ENCODE data around the gene PAIP2B. TPM values are rescaled to one million over a fixed set of nuclear protein-coding genes. Genes with fewer than 3 reads are reported as not detected.

PAIP2B gene
- total RNA-seq, 1 experiment from 2014 or later: 5.6 TPM

GRCh38 chr2:71253476-71253875 is 26.6 kb upstream of the PAIP2B start:
- H4K20me1 ChIP-seq (ENCODE audit: insufficient read depth, low read depth, low read length): no peaks in the 10 kb centered on the region
- H3K27ac ChIP-seq (ENCODE audit: low read length): no peak overlapping the region
- no peak overlapping the region for H3K4me2 ChIP-seq (ENCODE audit: low read depth, low read length, poor library complexity, severe bottlenecking)
- no peak overlapping the region for H2AFZ ChIP-seq (ENCODE audit: low read length)
- H3K9ac ChIP-seq (ENCODE audit: low read length): no peak overlapping the region
- H3K79me2 ChIP-seq (ENCODE audit: low read length): no peaks in the 10 kb centered on the region
- no peaks in the 10 kb centered on the region for H3K9me3 ChIP-seq (ENCODE audit: low read length)
- H3K9me2 ChIP-seq (replicated peaks; ENCODE audit: insufficient read depth, low read length): no peaks in the 10 kb centered on the region
- H3K36me3 ChIP-seq (ENCODE audit: insufficient read depth, low read length): no peaks in the 10 kb centered on the region
- no peaks in the 10 kb centered on the region for H3K27me3 ChIP-seq (ENCODE audit: low read length)
- H3K4me3 ChIP-seq (ENCODE audit: low read length): no peak overlapping the region
- no peak for DNase-seq
- H3K4me1 ChIP-seq (ENCODE audit: low read length): no peaks in the 10 kb centered on the region

GRCh38 chr2:71252862-71253261 is 26.0 kb upstream of the PAIP2B start:
- H3K27ac ChIP-seq (ENCODE audit: low read length): no peak overlapping the region
- no peak overlapping the region for H3K4me2 ChIP-seq (ENCODE audit: low read depth, low read length, poor library complexity, severe bottlenecking)
- H4K20me1 ChIP-seq (ENCODE audit: insufficient read depth, low read depth, low read length): no peaks in the 10 kb centered on the region
- H3K36me3 ChIP-seq (ENCODE audit: insufficient read depth, low read length): no peaks in the 10 kb centered on the region
- H3K4me3 ChIP-seq (ENCODE audit: low read length): no peak overlapping the region
- no peaks in the 10 kb centered on the region for H3K9me3 ChIP-seq (ENCODE audit: low read length)
- no peaks in the 10 kb centered on the region for H3K9me2 ChIP-seq (replicated peaks; ENCODE audit: insufficient read depth, low read length)
- no peaks in the 10 kb centered on the region for H3K27me3 ChIP-seq (ENCODE audit: low read length)
- H3K79me2 ChIP-seq (ENCODE audit: low read length): no peaks in the 10 kb centered on the region
- H2AFZ ChIP-seq (ENCODE audit: low read length): no peak overlapping the region
- DNase-seq: no peak
- H3K4me1 ChIP-seq (ENCODE audit: low read length): no peaks in the 10 kb centered on the region
- H3K9ac ChIP-seq (ENCODE audit: low read length): no peak overlapping the region

- Histone ChIP-seq H3K79me2 (ENCODE audit: low read length) (no peaks in the 10 kb centered on the region), H3K36me3 (ENCODE audit: insufficient read depth, low read length) (no peaks in the 10 kb centered on the region), H4K20me1 (ENCODE audit: insufficient read depth, low read depth, low read length) (no peaks in the 10 kb centered on the region), H2AFZ (ENCODE audit: low read length) (no peak overlapping the region), H3K9me3 (ENCODE audit: low read length) (no peaks in the 10 kb centered on the region), H3K27me3 (ENCODE audit: low read length) (no peaks in the 10 kb centered on the region), H3K9me2 (replicated peaks; ENCODE audit: insufficient read depth, low read length) (no peaks in the 10 kb centered on the region), H3K4me1 (ENCODE audit: low read length) (no peaks in the 10 kb centered on the region), H3K4me3 (ENCODE audit: low read length) (no peak overlapping the region), H3K27ac (ENCODE audit: low read length) (no peak overlapping the region), H3K4me2 (ENCODE audit: low read depth, low read length, poor library complexity, severe bottlenecking) (no peak overlapping the region), H3K9ac (ENCODE audit: low read length) (no peak overlapping the region)
- no peak for DNase-seq
Measured at GRCh38 chr2:71250935-71251334, 24.0 kb upstream of the PAIP2B start.

- Histone ChIP-seq H2AFZ (ENCODE audit: low read length) (no peak overlapping the region), H3K4me2 (ENCODE audit: low read depth, low read length, poor library complexity, severe bottlenecking) (no peak overlapping the region), H3K9ac (ENCODE audit: low read length) (no peak overlapping the region), H4K20me1 (ENCODE audit: insufficient read depth, low read depth, low read length) (no peaks in the 10 kb centered on the region), H3K27me3 (ENCODE audit: low read length) (no peaks in the 10 kb centered on the region), H3K79me2 (ENCODE audit: low read length) (no peaks in the 10 kb centered on the region), H3K36me3 (ENCODE audit: insufficient read depth, low read length) (no peaks in the 10 kb centered on the region), H3K4me3 (ENCODE audit: low read length) (no peak overlapping the region), H3K9me3 (ENCODE audit: low read length) (no peaks in the 10 kb centered on the region), H3K9me2 (replicated peaks; ENCODE audit: insufficient read depth, low read length) (no peaks in the 10 kb centered on the region), H3K27ac (ENCODE audit: low read length) (no peak overlapping the region), H3K4me1 (ENCODE audit: low read length) (no peaks in the 10 kb centered on the region)
- DNase-seq: no peak
Measured at GRCh38 chr2:71244302-71244660, 17.4 kb upstream of the PAIP2B start.

- Histone ChIP-seq H3K27ac (ENCODE audit: low read length) (no peak overlapping the region), H3K36me3 (ENCODE audit: insufficient read depth, low read length) (no peaks in the 10 kb centered on the region), H2AFZ (ENCODE audit: low read length) (no peak overlapping the region), H3K9me2 (replicated peaks; ENCODE audit: insufficient read depth, low read length) (no peaks in the 10 kb centered on the region), H3K4me3 (ENCODE audit: low read length) (no peak overlapping the region), H4K20me1 (ENCODE audit: insufficient read depth, low read depth, low read length) (no peaks in the 10 kb centered on the region), H3K9ac (ENCODE audit: low read length) (no peak overlapping the region), H3K27me3 (ENCODE audit: low read length) (no peaks in the 10 kb centered on the region), H3K9me3 (ENCODE audit: low read length) (no peaks in the 10 kb centered on the region), H3K4me1 (ENCODE audit: low read length) (no peaks in the 10 kb centered on the region), H3K4me2 (ENCODE audit: low read depth, low read length, poor library complexity, severe bottlenecking) (no peak overlapping the region), H3K79me2 (ENCODE audit: low read length) (no peaks in the 10 kb centered on the region)
- DNase-seq: no peak
Measured at GRCh38 chr2:71243634-71244301, 16.9 kb upstream of the PAIP2B start.

GRCh38 chr2:71240794-71241193 is 13.9 kb upstream of the PAIP2B start:
- Histone ChIP-seq H3K36me3 (ENCODE audit: insufficient read depth, low read length) (no peaks in the 10 kb centered on the region), H3K27me3 (ENCODE audit: low read length) (no peaks in the 10 kb centered on the region), H3K9ac (ENCODE audit: low read length) (no peak overlapping the region), H3K4me2 (ENCODE audit: low read depth, low read length, poor library complexity, severe bottlenecking) (no peak overlapping the region), H3K27ac (ENCODE audit: low read length) (no peak overlapping the region), H3K79me2 (ENCODE audit: low read length) (no peaks in the 10 kb centered on the region), H4K20me1 (ENCODE audit: insufficient read depth, low read depth, low read length) (no peaks in the 10 kb centered on the region), H3K4me3 (ENCODE audit: low read length) (no peak overlapping the region), H3K9me2 (replicated peaks; ENCODE audit: insufficient read depth, low read length) (no peaks in the 10 kb centered on the region), H2AFZ (ENCODE audit: low read length) (no peak overlapping the region), H3K9me3 (ENCODE audit: low read length) (no peaks in the 10 kb centered on the region), H3K4me1 (ENCODE audit: low read length) (peaks cover 6% of the 10 kb centered on the region)
- DNase-seq: no peak

- H3K4me1 ChIP-seq (ENCODE audit: low read length): peaks cover 7% of the 10 kb centered on the region
- no peak for DNase-seq
- no peaks in the 10 kb centered on the region for H4K20me1 ChIP-seq (ENCODE audit: insufficient read depth, low read depth, low read length)
- no peak overlapping the region for H3K4me2 ChIP-seq (ENCODE audit: low read depth, low read length, poor library complexity, severe bottlenecking)
- no peaks in the 10 kb centered on the region for H3K36me3 ChIP-seq (ENCODE audit: insufficient read depth, low read length)
- no peak overlapping the region for H3K4me3 ChIP-seq (ENCODE audit: low read length)
- no peaks in the 10 kb centered on the region for H3K9me2 ChIP-seq (replicated peaks; ENCODE audit: insufficient read depth, low read length)
- no peak overlapping the region for H2AFZ ChIP-seq (ENCODE audit: low read length)
- H3K9ac ChIP-seq (ENCODE audit: low read length): no peak overlapping the region
- no peaks in the 10 kb centered on the region for H3K27me3 ChIP-seq (ENCODE audit: low read length)
- no peaks in the 10 kb centered on the region for H3K79me2 ChIP-seq (ENCODE audit: low read length)
- H3K27ac ChIP-seq (ENCODE audit: low read length): no peak overlapping the region
- no peaks in the 10 kb centered on the region for H3K9me3 ChIP-seq (ENCODE audit: low read length)
Measured at GRCh38 chr2:71238089-71238488, 11.2 kb upstream of the PAIP2B start.

- Histone ChIP-seq H3K4me1 (ENCODE audit: low read length) (peaks cover 7% of the 10 kb centered on the region), H3K27ac (ENCODE audit: low read length) (no peak overlapping the region), H3K27me3 (ENCODE audit: low read length) (no peaks in the 10 kb centered on the region), H2AFZ (ENCODE audit: low read length) (no peak overlapping the region), H3K9ac (ENCODE audit: low read length) (no peak overlapping the region), H3K4me2 (ENCODE audit: low read depth, low read length, poor library complexity, severe bottlenecking) (no peak overlapping the region), H3K79me2 (ENCODE audit: low read length) (no peaks in the 10 kb centered on the region), H3K9me3 (ENCODE audit: low read length) (no peaks in the 10 kb centered on the region), H3K4me3 (ENCODE audit: low read length) (no peak overlapping the region), H4K20me1 (ENCODE audit: insufficient read depth, low read depth, low read length) (no peaks in the 10 kb centered on the region), H3K9me2 (replicated peaks; ENCODE audit: insufficient read depth, low read length) (no peaks in the 10 kb centered on the region), H3K36me3 (ENCODE audit: insufficient read depth, low read length) (no peaks in the 10 kb centered on the region)
- DNase-seq: no peak
Measured at GRCh38 chr2:71235930-71236587, 9.2 kb upstream of the PAIP2B start.

Data from Karpas-422 (cell line).